ENCODE data around the gene ZNF346.
A peak's percentile ranks its signal among the peaks of the same experiment; 100 is the strongest.
"Not testable (repeated sequence)": the region's sequence is repeated elsewhere in the genome, so short reads cannot be mapped to it uniquely, and the experiment has no call there.

Gene ZNF346

GRCh38 chr5:176999526-176999925, 23.0 kb upstream of the ZNF346 start:
- H3K4me1 Mint-ChIP-seq = peaks cover 37% of the 10 kb centered on the region
- H3K27me3 Mint-ChIP-seq, DNase-seq, ATAC-seq, H3K9me3 Mint-ChIP-seq, H3K4me3 Mint-ChIP-seq, H3K27ac Mint-ChIP-seq: not testable (repeated sequence)

DNA sequence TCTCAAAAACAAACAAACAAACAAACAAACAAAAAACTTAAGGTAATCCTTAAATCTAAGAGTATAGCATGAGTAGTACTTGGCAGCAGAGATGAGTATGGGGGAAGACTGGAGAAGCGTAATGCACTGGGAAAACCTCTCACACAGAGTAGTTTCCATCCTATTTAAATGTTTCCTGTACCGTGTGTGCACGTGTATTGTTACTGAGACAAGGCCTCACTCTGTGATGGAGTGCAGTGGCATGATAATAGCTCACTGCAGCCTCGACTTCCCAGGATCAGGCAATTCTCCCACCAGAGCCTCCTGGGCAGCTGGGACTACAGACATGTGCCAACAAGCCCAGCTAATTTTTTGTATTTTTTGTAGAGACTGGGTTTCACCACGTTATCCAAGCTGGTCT, 18.8 kb upstream of the ZNF346 start:
- ATAC-seq = no peak
- DNase-seq = no peak
- H3K27ac Mint-ChIP-seq = no peak overlapping the region
- H3K27me3 Mint-ChIP-seq = no peaks in the 10 kb centered on the region
- H3K4me3 Mint-ChIP-seq = no peak overlapping the region
- peaks cover 46% of the 10 kb centered on the region for H3K4me1 Mint-ChIP-seq
- no peaks in the 10 kb centered on the region for H3K9me3 Mint-ChIP-seq

GRCh38 chr5:177004961-177005360, 17.5 kb upstream of the ZNF346 start:
- ATAC-seq (no peak), DNase-seq (no peak)
- H3K27ac Mint-ChIP-seq = no peak overlapping the region
- H3K4me3 Mint-ChIP-seq = peak overlapping the region; percentile 90 to 95
- peaks cover 40% of the 10 kb centered on the region for H3K4me1 Mint-ChIP-seq
- H3K9me3 Mint-ChIP-seq = no peaks in the 10 kb centered on the region
- H3K27me3 Mint-ChIP-seq = no peaks in the 10 kb centered on the region

DNA sequence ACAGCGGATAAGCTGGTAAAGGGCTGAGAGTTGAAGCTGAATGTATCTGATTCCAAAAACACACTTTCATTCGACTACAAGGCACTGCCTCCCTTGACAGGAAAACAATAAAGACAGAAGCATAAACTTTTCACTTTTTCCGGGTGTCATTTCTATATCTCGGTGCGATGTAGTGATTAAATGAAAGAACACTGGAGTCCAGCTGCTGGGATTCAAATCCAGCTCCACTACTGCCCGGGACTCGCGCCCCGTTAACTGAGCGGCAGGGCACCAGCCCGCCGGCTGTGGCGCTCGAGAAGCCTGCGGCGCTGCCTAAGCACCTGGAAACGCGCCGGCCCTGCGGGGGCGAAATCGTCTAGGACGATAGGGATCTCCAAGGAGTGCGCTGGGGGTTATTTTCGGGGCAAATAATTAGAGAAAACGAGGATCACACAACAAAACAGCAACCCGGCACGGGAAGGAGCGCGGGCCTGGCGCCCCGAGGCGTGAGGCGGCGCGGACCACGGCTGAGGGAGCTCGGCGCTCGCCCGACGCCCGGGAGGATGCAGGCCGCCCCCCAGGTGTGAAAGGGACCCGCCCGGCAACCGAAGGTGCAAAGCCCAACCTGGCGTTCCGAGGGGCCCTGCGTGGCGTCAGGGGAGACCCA, 16.8 kb upstream of the ZNF346 start:
- H3K9me3 Mint-ChIP-seq = no peaks in the 10 kb centered on the region
- DNase-seq = peak; percentile 63 to 76
- H3K4me3 Mint-ChIP-seq = peak overlapping the region; percentile 90 to 95
- H3K27me3 Mint-ChIP-seq = no peaks in the 10 kb centered on the region
- H3K4me1 Mint-ChIP-seq = peaks cover 38% of the 10 kb centered on the region
- peak; percentile 76 for ATAC-seq
- H3K27ac Mint-ChIP-seq = peak overlapping the region; percentile 92 to 99

DNA sequence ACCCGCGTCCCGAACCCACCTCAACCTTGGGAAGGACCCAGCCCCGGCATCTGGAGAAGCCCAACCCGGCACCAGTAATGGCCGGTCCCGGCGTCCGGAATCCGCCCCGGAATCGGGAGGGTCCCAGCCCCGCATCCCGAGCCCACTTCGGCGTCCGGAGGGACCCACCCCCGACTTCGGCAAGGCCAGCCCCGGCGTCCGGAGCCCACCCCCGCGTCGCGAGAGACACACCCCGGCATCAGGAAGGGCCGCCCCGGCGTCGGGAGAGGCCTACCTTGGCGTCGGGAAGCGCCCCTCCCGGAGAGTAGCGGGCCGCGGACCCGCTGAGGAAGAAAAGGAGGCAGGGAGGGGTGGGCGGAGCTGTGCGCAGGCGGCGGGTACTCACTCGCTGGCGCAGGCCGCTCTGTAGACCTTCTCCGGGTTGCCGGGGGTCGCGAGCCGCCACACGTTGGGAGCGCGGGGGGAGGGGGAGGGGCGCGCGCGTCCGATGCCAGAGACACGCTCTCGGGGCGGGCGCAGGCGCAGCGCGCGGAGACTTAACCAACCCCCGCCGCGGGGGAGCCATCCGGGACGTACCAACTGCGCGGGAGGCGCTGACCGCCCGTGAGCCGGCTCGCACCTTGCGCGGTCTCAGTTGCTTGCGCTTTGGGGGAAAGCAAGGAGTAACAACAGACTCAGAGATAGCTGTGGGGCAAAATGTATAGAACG, 16.1 kb upstream of the ZNF346 start, which contains the start of gene UIMC1:
UIMC1 (minus strand) TSS at position 515 of the 708 bp plus-strand sequence. CDS start 24,164 bp downstream, outside the sequence.
- ATAC-seq (peak; percentile 94), DNase-seq (peak; percentile 95 to 97)
- Mint-ChIP-seq H3K9me3 (no peaks in the 10 kb centered on the region), H3K27ac (peak within 1 kb of the TSS; percentile 94 to 99), H3K27me3 (no peaks in the 10 kb centered on the region), H3K4me3 (peak within 1 kb of the TSS; percentile 90 to 95), H3K4me1 (peaks cover 38% of the 10 kb centered on the region)

- ATAC-seq (no peak), DNase-seq (no peak)
- Mint-ChIP-seq H3K27me3 (no peaks in the 10 kb centered on the region), H3K4me1 (peaks cover 31% of the 10 kb centered on the region), H3K27ac (no peak overlapping the region), H3K4me3 (no peak overlapping the region), H3K9me3 (no peaks in the 10 kb centered on the region)
Measured at GRCh38 chr5:177008716-177009115, 13.8 kb upstream of the ZNF346 start.

DNA sequence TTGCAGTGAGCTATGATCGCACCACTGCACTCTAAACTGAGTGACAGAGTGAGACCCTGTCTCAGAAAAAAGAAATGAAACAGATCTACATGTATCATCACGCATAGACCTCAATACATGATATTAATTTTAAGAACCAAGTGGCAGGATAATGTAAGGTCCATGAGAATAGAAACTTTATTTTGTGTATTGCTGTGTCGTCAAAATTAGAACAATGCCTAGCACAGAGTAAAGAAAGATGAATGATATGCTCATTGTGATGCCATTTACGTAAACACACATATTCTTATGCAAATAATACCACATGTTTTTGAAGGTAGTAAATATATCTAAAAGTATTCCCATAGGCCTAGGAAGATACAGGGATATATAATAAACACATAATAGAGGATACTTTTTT, 12.3 kb upstream of the ZNF346 start:
- Mint-ChIP-seq H3K9me3 (no peaks in the 10 kb centered on the region), H3K27me3 (no peaks in the 10 kb centered on the region), H3K4me1 (peaks cover 17% of the 10 kb centered on the region), H3K4me3 (no peak overlapping the region), H3K27ac (no peak overlapping the region)
- ATAC-seq (no peak), DNase-seq (no peak)

DNA sequence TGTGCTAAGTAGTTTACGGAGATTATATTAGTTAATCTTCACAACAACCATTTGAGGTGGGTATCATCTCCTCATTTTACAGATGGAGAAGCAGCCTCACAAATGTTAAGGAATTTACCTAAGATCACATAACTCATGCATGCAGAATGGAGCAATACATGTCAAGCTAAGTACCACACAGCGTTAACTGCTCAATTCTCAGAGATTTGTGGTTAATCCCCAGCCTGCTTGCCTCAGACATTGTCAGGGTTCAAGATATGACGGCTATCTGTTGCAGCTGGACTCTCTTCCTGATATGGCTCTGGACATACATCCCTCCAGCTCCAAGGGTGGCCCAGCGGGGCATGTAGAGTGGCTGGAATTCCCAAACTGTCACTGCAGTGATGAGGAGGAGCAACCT, 7.3 kb upstream of the ZNF346 start:
- no peak overlapping the region for H3K27ac Mint-ChIP-seq

GRCh38 chr5:177018341-177018740, 4.2 kb upstream of the ZNF346 start:
- peaks cover 21% of the 10 kb centered on the region for H3K4me1 Mint-ChIP-seq
- no peak overlapping the region for H3K4me3 Mint-ChIP-seq
- DNase-seq (no peak), ATAC-seq (no peak)
- no peak overlapping the region for H3K27ac Mint-ChIP-seq
- no peaks in the 10 kb centered on the region for H3K9me3 Mint-ChIP-seq
- no peaks in the 10 kb centered on the region for H3K27me3 Mint-ChIP-seq

More for the DNA sequence above, 7.3 kb upstream of the ZNF346 start:
- Mint-ChIP-seq H3K4me3 (no peak overlapping the region), H3K4me1 (peaks cover 3% of the 10 kb centered on the region), H3K9me3 (no peaks in the 10 kb centered on the region), H3K27me3 (no peaks in the 10 kb centered on the region)
- DNase-seq (no peak), ATAC-seq (no peak)

GRCh38 chr5:177020033-177020432, 2.5 kb upstream of the ZNF346 start:
- H3K4me3 Mint-ChIP-seq = no peak overlapping the region

DNA sequence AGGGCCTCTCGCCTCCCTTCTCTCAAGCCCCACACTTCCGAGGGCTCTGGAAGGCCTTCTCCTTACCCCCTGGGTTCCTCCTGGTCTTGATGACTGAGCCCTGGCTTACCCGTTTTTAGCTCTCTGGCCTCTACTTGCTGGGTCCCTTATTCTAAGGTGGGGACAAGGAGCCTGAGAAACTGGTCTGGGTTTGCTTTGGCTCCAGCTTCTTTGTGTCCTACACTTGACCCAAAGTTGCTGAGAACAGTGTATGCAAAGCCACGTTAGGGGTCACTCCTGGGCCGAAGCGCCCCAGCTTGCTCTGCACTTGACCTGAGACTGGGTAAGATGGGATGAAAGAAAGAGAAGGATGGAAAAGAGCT, 788 bp downstream of the ZNF346 start:
- peak; percentile 13 for ATAC-seq
- H3K9me3 Mint-ChIP-seq = no peaks in the 10 kb centered on the region
- H3K27me3 Mint-ChIP-seq = no peaks in the 10 kb centered on the region
- H3K4me1 Mint-ChIP-seq = peaks cover 45% of the 10 kb centered on the region
- peak overlapping the region; percentile 98 to 99 for H3K27ac Mint-ChIP-seq
- H3K4me3 Mint-ChIP-seq = peak overlapping the region; percentile 97 to 99
- peak in 1 of 2 donors; percentile 15 for DNase-seq

More at GRCh38 chr5:177020033-177020432, 2.5 kb upstream of the ZNF346 start:
- ATAC-seq (no peak), DNase-seq (no peak)
- Mint-ChIP-seq H3K9me3 (no peaks in the 10 kb centered on the region), H3K27ac (no peak overlapping the region), H3K27me3 (no peaks in the 10 kb centered on the region), H3K4me1 (peaks cover 37% of the 10 kb centered on the region)

DNA sequence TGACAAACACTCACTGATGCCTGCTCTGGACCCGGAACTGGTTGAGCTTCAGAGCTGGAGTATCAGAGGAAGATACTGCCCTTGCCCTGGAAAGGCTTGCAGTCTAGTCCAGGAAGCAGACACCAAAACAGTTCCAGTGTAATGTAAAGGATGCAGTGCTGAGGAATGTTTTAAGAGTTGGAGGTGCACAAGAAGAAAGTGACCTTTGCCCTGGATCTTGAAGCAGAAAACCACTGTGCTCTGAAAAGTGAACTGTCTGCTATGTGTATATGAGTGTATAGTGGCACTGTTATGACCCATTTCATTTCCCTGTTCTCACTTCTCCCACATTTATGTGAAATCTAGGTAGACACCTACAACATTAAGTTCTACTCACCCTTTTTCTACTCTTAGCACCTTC, 2.1 kb downstream of the ZNF346 start:
- peak overlapping the region in 1 of 2 donors; percentile 31 for H3K4me3 Mint-ChIP-seq
- DNase-seq = no peak
- no peak for ATAC-seq
- H3K4me1 Mint-ChIP-seq = peaks cover 45% of the 10 kb centered on the region
- H3K27ac Mint-ChIP-seq = no peak overlapping the region
- H3K27me3 Mint-ChIP-seq = no peaks in the 10 kb centered on the region
- no peaks in the 10 kb centered on the region for H3K9me3 Mint-ChIP-seq

- Mint-ChIP-seq H3K4me3 (peak overlapping the region in 1 of 2 donors; percentile 31), H3K4me1 (peaks cover 42% of the 10 kb centered on the region), H3K27me3 (no peaks in the 10 kb centered on the region), H3K9me3 (no peaks in the 10 kb centered on the region), H3K27ac (peak overlapping the region in 1 of 2 donors; percentile 15)
- no peak for ATAC-seq
- no peak for DNase-seq
Measured at GRCh38 chr5:177025101-177025601, 2.7 kb downstream of the ZNF346 start.

DNA sequence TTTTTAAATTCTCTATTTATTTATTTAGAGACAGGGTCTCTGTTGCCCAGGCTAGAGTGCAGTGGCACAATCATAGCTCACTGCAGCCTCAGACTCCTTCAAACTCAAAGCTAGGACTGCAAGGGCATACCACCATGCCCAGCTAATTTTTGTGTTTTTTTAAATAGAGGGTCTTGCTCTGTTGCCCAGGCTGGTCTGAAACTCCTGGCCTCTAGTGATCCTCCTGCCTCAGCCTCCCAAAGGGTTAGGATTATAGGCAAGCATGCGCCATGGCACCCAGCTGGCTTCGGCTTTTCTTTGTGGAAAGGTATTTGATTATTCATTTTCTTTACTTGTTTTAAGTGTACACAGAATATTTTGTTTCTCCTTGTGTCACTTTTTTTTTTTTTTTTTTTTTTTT, 5.2 kb downstream of the ZNF346 start:
- DNase-seq = no peak
- H3K27me3 Mint-ChIP-seq = no peaks in the 10 kb centered on the region
- no peak for ATAC-seq
- H3K27ac Mint-ChIP-seq = no peak overlapping the region
- no peak overlapping the region for H3K4me3 Mint-ChIP-seq
- H3K4me1 Mint-ChIP-seq = peaks cover 27% of the 10 kb centered on the region
- H3K9me3 Mint-ChIP-seq = peaks cover 0 to 7% of the 10 kb centered on the region in 2 donors

GRCh38 chr5:177029498-177029897, 7.0 kb downstream of the ZNF346 start:
- no peak for DNase-seq
- peaks cover 19% of the 10 kb centered on the region for H3K4me1 Mint-ChIP-seq
- no peak overlapping the region for H3K27ac Mint-ChIP-seq
- no peak for ATAC-seq
- H3K9me3 Mint-ChIP-seq = peaks cover 0 to 7% of the 10 kb centered on the region in 2 donors
- no peaks in the 10 kb centered on the region for H3K27me3 Mint-ChIP-seq
- no peak overlapping the region for H3K4me3 Mint-ChIP-seq

GRCh38 chr5:177035976-177036375, 13.5 kb downstream of the ZNF346 start:
- peak; percentile 57 for ATAC-seq
- no peak for DNase-seq
- no peak overlapping the region for H3K4me3 Mint-ChIP-seq
- peaks cover 0 to 7% of the 10 kb centered on the region in 2 donors for H3K9me3 Mint-ChIP-seq
- no peaks in the 10 kb centered on the region for H3K27me3 Mint-ChIP-seq
- H3K27ac Mint-ChIP-seq = peak overlapping the region; percentile 44 to 52
- H3K4me1 Mint-ChIP-seq = peaks cover 23% of the 10 kb centered on the region

Measured in stimulated activated naive CD8-positive, alpha-beta T cell treated with anti-CD3 and anti-CD28 coated beads, Interleukin-15, amount 100 ng/mL, for 72 hours (primary cell).